Measurements from ENCODE around the gene PCIF1.

The PCIF1 gene

DNA sequence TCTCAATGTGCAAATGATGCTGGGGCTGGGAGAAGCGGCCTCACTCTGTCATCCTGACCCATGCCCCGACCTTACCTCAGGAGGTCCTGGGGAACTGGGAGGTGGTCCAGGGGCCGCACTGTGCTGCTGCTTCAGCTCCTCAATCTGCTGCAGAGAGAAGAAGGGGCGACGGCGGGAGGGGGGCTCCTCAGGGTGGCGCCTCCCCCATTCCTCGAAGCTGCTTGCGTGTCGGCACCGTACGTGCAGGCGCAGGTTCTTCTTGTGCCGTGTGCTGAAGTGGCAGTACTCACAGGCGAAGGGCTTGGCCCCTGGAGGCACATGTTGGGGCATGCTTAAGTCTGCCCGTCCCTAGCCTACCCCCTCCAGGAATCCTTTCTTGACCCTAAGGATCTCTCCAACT is 24.6 kb downstream of the PCIF1 start:
- DNase-seq (no peak), ATAC-seq (no peak)
- Mint-ChIP-seq H3K4me1 (no peaks in the 10 kb centered on the region), H3K27ac (no peak overlapping the region), H3K27me3 (no peaks in the 10 kb centered on the region), H3K36me3 (ENCODE audit: low read depth) (peaks cover 53% of the 10 kb centered on the region), H3K9me3 (no peaks in the 10 kb centered on the region), H3K4me3 (no peak overlapping the region)

DNA sequence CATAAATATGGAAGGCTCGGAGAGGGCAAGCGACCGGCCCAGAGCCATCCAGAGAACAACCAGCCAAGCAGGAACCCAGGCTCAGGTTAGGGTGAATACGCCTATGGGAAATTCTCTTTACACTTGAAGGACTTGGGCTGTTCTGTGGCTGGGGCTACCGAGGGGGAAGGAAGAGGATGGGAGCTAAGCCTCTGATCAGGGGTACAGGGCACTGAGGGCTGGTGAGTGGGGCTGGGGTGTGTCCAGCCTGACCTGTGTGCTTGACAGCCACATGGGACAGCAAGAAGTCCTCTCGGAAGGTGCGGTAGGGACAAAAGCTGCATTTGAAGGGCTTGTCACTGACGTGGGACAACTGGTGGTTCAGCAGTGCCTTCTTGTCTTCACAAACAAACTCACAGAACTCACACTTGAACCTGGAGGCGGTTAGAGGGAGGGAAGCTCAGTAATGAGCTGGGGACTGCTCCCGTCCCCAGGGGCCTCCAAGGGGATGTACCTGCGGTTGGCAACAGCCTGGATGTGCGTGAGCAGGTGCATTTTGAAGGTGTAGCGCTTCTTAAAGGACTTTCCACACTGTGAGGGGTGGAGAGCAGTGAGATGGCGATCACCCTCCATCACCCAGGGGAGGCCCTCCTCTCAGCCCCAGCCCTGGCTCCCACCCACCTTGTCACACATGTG is 25.6 kb downstream of the PCIF1 start:
- Mint-ChIP-seq H3K36me3 (ENCODE audit: low read depth) (peaks cover 55% of the 10 kb centered on the region), H3K9me3 (no peaks in the 10 kb centered on the region), H3K4me1 (peaks cover 2% of the 10 kb centered on the region), H3K27me3 (no peaks in the 10 kb centered on the region), H3K27ac (no peak overlapping the region), H3K4me3 (no peak overlapping the region)
- ATAC-seq (no peak), DNase-seq (no peak)

DNA sequence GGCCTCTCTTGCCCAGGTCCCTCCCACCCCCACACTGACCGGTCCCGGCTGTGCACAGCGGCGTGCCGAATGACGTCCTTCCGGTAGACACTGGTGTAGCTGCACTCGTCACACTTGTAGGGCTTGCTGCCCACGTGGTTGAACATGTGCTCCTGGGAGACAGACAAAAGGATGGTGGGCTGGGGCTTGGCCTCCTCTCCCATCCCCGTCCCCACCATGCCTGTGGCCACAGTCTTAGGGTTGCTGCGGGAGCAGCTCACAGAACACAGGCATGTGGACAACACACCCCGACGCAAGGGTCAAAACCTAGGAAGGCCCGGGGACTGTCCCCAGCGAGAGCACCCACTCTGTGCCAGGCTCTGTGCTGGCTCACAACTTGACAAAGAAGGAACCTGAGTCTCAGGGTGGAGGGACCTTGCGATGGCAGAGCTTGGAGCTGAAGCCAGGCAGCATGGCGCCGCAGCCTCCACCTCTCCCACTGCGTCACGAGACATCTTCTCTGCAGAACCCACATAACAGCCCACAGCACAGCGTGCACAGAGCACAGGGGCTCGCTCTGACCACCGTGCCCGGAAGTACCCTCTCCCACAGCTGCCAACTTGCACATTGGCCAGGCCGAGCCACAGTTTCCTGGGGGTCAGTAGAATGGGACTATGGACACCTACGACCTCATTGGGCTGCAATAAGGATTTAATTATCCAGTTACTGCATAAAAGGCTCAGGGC is 27.7 kb downstream of the PCIF1 start:
- Mint-ChIP-seq H3K4me3 (no peak overlapping the region), H3K4me1 (peaks cover 5% of the 10 kb centered on the region), H3K36me3 (ENCODE audit: low read depth) (peaks cover 51% of the 10 kb centered on the region), H3K27ac (no peak overlapping the region), H3K27me3 (no peaks in the 10 kb centered on the region), H3K9me3 (no peaks in the 10 kb centered on the region)
- no peak for DNase-seq
- no peak for ATAC-seq

DNA sequence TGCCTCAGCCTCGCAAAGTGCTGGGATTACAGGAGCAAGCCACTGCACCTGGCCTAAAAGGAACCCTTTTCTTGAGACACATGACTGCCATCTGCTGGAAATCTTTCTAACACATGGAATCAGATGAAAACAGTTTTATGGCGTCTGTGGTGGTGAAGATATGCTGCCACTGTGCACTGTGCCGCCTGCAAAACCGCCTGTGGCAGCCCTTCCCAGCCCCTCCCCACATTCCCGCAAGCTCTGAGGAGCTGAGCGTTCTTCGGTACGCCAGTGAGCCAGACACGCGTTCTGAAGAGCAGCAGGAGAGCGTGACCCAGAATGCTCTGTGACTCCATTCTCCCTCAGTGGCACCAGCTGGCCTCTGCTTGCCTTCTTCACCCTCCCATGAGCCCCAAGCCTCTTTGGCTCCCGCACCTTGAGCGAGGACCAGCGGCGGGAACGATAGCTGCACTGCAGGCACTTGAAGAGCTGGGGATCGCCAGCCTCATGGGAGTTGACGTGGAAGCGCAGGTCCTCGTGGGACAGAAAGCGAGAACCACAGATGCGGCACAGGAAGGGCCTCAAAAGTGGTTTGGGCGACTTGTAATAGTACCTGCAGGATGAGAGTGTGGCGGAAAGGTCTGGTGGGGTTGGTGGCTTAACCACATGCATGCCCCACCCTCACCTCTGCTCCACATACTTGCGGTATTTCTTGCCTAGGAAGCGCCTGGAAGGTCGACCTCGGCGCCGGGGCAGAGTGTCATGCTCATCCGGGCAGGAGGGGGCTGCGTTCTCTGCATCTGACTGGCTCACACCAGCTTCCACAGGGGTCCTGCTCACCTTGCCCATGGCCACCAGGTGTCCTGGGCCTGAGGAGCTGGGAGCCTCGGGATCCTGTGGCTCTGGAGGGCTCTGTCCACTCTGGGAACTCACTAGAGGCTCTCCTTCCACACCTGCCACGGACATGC is 28.8 kb downstream of the PCIF1 start:
- Mint-ChIP-seq H3K27ac (no peak overlapping the region), H3K36me3 (ENCODE audit: low read depth) (peaks cover 53% of the 10 kb centered on the region), H3K9me3 (no peaks in the 10 kb centered on the region), H3K4me3 (no peak overlapping the region), H3K4me1 (peaks cover 5% of the 10 kb centered on the region), H3K27me3 (no peaks in the 10 kb centered on the region)
- no peak for DNase-seq
- no peak for ATAC-seq

DNA sequence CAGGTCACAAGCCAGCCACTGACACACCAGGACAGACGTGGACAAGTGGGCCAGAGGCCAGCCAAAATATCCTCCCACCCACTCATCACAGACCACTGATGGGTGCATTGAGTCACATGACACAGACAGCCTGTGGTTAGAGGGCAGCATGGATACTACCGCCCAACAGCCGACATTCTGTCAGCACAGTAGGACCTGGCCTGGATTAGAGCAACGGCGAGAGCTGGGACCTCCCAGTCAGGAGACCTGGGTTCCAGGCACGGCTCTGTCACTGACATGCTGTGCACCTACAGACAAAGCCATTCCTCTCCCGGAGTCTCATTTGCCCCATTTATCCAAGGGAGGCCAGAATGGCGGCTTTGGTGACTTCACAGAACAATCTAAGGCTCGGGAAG is 29.5 kb downstream of the PCIF1 start:
- Mint-ChIP-seq H3K4me1 (peaks cover 5% of the 10 kb centered on the region), H3K27me3 (no peaks in the 10 kb centered on the region), H3K27ac (no peak overlapping the region), H3K4me3 (no peak overlapping the region), H3K36me3 (ENCODE audit: low read depth) (peaks cover 50% of the 10 kb centered on the region), H3K9me3 (no peaks in the 10 kb centered on the region)
- DNase-seq (no peak), ATAC-seq (no peak)

DNA sequence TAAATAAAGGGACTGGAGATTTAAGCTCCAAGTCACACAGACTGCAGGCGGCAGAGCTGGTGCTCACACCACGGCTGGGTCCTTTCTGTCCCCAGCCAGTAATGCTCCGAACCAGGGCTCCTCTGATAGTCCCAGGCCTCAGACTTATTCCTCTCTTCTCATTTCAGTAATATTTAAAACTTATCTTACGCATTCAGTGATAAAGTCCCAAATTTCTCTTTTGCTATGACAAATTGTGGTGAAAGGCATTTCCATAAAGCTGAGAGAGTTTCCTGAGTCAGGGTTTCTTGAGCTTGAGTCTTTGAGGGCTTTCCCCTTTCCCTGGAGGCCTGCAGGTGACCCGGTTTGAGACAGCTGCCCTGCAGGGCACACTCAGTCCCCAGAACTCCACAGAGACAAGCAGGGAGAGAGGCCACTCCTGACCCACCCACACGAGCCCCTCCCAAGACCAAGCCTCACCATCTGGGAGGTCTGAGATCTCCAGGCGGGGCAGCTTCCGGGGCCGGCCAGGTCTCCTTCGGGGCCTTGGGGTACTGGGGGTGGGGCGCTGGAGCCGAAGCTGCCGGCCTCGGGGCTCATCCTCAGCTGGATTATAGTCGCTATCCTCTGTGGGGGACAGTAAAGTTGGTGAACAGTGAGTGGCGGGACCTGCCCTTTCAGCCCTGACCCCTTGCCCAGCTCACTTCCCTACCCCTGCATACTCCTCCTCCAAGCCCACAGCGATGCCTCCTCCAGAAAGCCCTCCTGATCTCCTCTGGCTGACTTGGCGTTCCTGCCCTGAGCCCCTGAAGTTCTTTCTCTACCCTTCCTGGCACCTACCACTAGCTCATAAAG is 30.9 kb downstream of the PCIF1 start:
- no peak for DNase-seq
- Mint-ChIP-seq H3K4me1 (peaks cover 15% of the 10 kb centered on the region), H3K4me3 (no peak overlapping the region), H3K9me3 (no peaks in the 10 kb centered on the region), H3K27me3 (no peaks in the 10 kb centered on the region), H3K27ac (no peak overlapping the region), H3K36me3 (ENCODE audit: low read depth) (peaks cover 43% of the 10 kb centered on the region)
- ATAC-seq = no peak

DNA sequence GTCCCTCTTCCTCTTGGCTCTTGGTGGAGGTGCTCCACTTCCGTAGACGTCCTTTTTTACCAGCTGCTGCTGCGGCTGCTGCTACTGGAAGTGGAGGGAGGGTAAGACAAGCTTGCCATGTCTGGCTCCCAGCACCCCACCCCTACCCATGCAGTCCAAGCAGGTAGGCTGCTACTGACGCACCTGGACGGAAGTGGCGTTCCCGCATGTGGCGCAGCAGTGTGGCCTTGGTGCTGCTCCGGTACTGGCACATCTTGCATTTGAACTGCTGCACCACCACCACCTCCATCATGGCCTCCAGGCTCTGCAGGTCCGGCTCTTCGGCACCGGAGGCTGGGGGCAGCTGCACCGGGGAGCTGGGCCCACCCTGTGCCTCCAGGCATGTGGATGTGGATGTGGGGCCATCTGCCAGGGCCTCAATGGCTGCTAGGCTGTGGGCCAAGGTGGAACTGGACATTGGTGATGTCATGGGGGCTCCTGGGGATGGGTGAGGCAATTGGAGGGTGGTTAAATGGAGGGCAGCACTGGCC is 33.1 kb downstream of the PCIF1 start:
- H3K4me3 Mint-ChIP-seq = no peak overlapping the region
- no peak overlapping the region for H3K27ac Mint-ChIP-seq
- H3K9me3 Mint-ChIP-seq = no peaks in the 10 kb centered on the region
- peaks cover 34% of the 10 kb centered on the region for H3K36me3 Mint-ChIP-seq (ENCODE audit: low read depth)
- DNase-seq = no peak
- H3K4me1 Mint-ChIP-seq = peaks cover 22% of the 10 kb centered on the region
- ATAC-seq = no peak
- H3K27me3 Mint-ChIP-seq = peaks cover 3% of the 10 kb centered on the region

DNA sequence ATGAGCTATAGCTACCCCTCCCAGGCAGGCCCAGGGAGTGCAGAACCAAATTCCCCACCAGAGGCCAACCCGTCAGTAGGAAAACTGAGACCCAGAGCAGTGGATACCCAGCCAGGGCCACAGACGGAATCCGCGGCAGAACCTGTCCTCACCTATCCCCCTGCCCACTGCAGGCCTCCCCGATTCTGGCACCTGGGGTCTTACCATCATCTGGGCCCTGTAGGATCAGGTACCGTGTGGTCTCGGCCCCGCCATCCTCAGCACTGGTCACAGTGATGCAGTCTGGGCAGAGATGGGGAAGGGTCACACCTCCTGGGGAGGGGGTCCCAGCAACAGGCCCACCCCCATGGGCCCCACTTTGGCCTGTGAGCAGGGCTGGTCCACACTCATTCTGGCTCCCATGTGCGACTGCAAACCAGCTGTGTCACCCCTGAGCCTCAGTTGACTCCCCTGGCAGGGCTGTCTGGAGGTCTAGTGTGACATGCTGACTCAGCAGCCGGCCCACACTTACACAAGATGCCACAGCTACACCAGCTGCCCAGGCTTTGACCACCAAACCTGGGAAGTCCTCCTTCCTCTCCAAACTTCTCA is 33.7 kb downstream of the PCIF1 start:
- Mint-ChIP-seq H3K36me3 (ENCODE audit: low read depth) (peaks cover 30% of the 10 kb centered on the region), H3K4me1 (peaks cover 25% of the 10 kb centered on the region), H3K27me3 (peaks cover 3% of the 10 kb centered on the region), H3K9me3 (no peaks in the 10 kb centered on the region), H3K27ac (no peak overlapping the region), H3K4me3 (no peak overlapping the region)
- no peak for DNase-seq
- no peak for ATAC-seq

DNA sequence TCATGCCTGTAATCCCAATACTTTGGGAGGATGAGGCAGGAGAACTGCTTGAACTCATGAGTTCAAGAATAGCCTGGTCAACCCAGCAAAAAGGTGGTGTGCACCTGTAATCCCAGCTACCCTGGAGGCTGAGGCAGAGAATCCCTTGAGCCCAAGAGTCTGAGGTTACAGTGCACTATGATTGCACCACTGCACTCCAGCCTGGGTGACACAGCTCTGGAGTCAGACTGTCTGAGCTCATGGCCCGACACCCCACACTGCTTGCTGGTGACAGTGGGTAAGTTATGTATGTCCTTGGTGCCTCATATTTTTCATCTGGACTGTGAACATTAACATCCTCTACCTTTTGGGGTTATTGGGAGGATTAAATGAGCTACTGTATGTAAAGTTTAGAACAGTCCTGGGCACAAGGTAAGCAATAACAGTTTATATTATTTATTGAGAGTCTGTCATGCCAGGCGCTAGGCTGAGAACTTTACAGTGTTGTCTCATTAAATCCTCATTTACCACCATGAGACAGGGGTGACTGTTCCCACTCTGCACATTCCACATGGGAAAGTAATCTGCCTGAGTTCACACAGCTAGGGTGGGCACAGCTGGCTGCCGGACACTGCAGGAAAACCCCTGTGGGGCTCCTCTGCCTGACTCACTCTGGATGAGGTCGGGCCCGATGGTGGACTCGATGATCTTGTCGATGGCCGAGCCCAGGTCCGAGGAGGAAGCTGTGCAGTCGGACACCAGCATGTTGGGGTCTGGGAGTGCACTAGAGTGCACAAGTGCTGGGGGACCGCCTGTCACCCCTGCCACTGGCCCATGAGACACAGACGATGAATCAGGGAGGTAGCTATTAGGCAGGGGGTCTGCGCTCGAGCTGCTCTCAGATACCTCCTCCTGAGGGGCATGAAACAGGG is 34.6 kb downstream of the PCIF1 start:
- ATAC-seq (no peak), DNase-seq (no peak)
- H3K27ac Mint-ChIP-seq = no peak overlapping the region
- H3K9me3 Mint-ChIP-seq = no peaks in the 10 kb centered on the region
- H3K4me1 Mint-ChIP-seq = peaks cover 25% of the 10 kb centered on the region
- peaks cover 3% of the 10 kb centered on the region for H3K27me3 Mint-ChIP-seq
- H3K36me3 Mint-ChIP-seq (ENCODE audit: low read depth) = peaks cover 28% of the 10 kb centered on the region
- H3K4me3 Mint-ChIP-seq = no peak overlapping the region

DNA sequence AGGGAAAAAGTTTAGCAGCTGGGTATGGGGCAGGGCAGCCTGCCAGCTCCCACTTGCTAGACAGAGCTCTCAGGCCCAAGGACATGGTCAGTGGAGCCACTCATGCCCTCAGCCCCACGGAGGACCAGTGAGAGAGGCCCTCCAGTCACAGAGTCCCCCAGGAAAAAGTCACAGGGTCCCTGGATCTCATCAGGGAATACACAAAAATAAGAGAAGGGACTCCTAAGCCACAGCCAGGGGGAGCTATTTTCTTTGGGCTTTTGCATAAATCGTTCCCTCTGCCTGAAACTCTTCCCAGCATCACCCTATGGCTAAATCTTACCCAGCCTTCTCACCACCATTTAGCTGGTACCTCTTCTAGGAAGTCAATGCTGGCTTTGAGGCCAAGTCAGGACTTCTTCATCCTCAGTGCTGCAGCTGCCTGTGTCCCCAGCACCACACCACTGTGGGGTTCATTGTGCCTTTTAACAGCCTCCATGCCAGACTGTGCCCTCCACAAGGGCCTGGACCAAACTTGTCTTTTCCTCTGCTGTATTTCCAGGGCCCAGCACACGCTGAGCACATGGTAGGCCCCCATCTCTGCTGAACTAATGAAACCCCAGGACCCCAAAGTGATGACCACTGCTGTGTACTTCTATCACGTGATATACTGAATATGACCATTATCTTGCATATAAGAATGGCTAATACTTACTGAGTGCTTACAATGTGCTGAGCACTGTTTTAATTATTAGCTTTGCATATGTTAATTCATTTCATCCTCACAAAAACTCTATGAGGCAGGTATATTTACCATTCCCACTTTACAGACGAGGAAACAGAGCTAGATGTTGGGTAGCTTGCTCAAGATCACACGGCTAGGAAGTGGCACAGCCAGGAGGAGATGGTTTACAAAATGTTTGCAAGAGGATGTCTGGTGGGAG is 35.5 kb downstream of the PCIF1 start:
- peaks cover 3% of the 10 kb centered on the region for H3K27me3 Mint-ChIP-seq
- DNase-seq (no peak), ATAC-seq (no peak)
- H3K4me3 Mint-ChIP-seq = peak overlapping the region; percentile 95
- H3K36me3 Mint-ChIP-seq (ENCODE audit: low read depth) = peaks cover 27% of the 10 kb centered on the region
- peaks cover 24% of the 10 kb centered on the region for H3K4me1 Mint-ChIP-seq
- peak overlapping the region; percentile 76 for H3K27ac Mint-ChIP-seq
- no peaks in the 10 kb centered on the region for H3K9me3 Mint-ChIP-seq

DNA sequence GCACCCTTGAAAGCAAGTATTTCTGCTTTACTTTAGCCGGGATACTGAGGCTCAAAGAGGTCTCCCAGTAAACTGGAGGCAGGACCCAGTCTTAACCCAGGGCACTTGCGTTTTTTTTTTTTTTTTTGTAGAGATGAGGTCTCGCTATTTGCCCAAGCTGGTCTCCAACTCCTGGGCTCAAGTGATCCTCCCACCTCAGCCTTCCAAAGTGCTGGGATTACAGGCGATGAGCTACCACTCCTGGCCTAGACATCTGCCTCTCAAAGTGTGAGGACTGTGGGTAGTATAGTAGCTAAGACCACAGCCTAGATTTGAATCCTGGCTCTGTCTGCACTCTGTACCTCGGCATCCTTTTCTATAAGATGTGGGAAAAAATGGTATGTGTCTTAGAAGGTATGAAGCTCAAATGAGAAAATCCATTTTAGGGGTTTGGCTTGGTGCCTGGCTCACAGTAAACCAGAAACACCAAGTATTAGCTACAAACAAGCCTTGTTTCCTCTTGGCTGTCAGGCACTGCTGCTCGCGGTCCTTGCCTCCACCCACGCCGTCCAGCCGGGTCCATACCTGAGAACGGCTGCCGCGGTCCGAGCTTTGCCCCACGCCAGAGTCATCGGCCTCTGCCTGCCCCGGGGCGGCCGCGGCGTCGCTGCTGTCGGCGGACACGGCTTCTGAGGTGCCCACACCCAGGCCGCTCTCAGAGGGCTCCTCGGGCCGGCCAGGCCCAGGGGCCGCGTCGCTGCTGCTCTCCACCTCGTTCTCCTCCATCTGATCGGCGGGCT is 36.4 kb downstream of the PCIF1 start:
- Mint-ChIP-seq H3K9me3 (no peaks in the 10 kb centered on the region), H3K36me3 (ENCODE audit: low read depth) (peaks cover 21% of the 10 kb centered on the region), H3K4me1 (peaks cover 20% of the 10 kb centered on the region), H3K27ac (peak overlapping the region; percentile 99), H3K27me3 (peaks cover 3% of the 10 kb centered on the region), H3K4me3 (peak overlapping the region; percentile 95)
- ATAC-seq (no peak), DNase-seq (peak; percentile 36)

DNA sequence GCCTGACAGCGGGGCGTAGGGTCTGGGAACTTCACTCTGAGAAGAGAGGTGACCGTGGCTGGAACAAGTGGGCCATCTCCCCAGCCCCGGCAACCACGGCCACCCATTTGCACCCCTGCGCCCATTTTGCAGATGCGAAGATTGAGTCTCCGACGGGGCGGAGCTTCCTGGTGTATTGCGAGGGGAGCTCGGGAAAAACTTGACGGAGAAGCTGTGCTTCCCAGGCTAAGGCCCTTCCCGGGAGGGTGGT is 36.9 kb downstream of the PCIF1 start:
- ATAC-seq = no peak
- Mint-ChIP-seq H3K4me1 (peaks cover 20% of the 10 kb centered on the region), H3K27ac (peak overlapping the region; percentile 99), H3K9me3 (no peaks in the 10 kb centered on the region), H3K4me3 (peak overlapping the region; percentile 95), H3K27me3 (peaks cover 3% of the 10 kb centered on the region), H3K36me3 (ENCODE audit: low read depth) (peaks cover 20% of the 10 kb centered on the region)
- DNase-seq = no peak

Data from activated naive CD8-positive, alpha-beta T cell treated with anti-CD3 and anti-CD28 coated beads, Interleukin-2, amount 50 U/mL, for 24 hours (primary cell).